MM.1S (cell line): ENCODE data around the gene AMOTL2.

Source experiments
- DNase-seq: peaks from one replicate; pipeline ENCODE4 v3.0.0-alpha.2; 2015
- H2AFZ ChIP-seq: fragments of 300-600 bp; sonication (generic); 2 replicates; pipeline ENCODE4 v1.6.0; 2016; ENCODE audit warnings: antibody characterized with exemption, low read length
- H3F3A ChIP-seq: fragments of 300-600 bp; sonication (generic); 2 replicates; pipeline ENCODE4 v1.6.1; 2016; ENCODE audit warnings: mild to moderate bottlenecking, antibody characterized with exemption, low read length, moderate library complexity, mixed read lengths; ENCODE audit not compliant: insufficient read depth
- H3K27ac ChIP-seq: fragments of 300-600 bp; sonication (generic); 2 replicates; pipeline ENCODE4 v1.5.1; 2016; ENCODE audit warnings: mild to moderate bottlenecking, low read length
- H3K27me3 ChIP-seq: fragments of 300-600 bp; sonication (generic); replicated peaks from 2 replicates; pipeline ENCODE4 v1.6.0; 2016; ENCODE audit warnings: low read length; ENCODE audit not compliant: insufficient read depth
- H3K36me3 ChIP-seq: fragments of 300-600 bp; sonication (generic); replicated peaks from 2 replicates; pipeline ENCODE4 v1.6.1; 2016; ENCODE audit warnings: mild to moderate bottlenecking, low read length, mixed read lengths; ENCODE audit not compliant: insufficient read depth
- H3K4me1 ChIP-seq: fragments of 300-600 bp; sonication (generic); 2 replicates; pipeline ENCODE4 v1.6.1; 2016; ENCODE audit warnings: low read length, mixed read lengths
- H3K4me2 ChIP-seq: fragments of 300-600 bp; sonication (generic); 2 replicates; pipeline ENCODE4 v1.6.0; 2016; ENCODE audit warnings: low read depth, low read length
- H3K4me3 ChIP-seq: fragments of 300-600 bp; sonication (generic); 2 replicates; pipeline ENCODE4 v1.5.1; 2016; ENCODE audit warnings: low read length, mixed read lengths
- H3K79me2 ChIP-seq: fragments of 300-600 bp; sonication (generic); 2 replicates; pipeline ENCODE4 v1.6.1; 2016; ENCODE audit warnings: mixed run types, low read length, mixed read lengths
- H3K9ac ChIP-seq: fragments of 300-600 bp; sonication (generic); 2 replicates; pipeline ENCODE4 v1.6.1; 2016; ENCODE audit warnings: low read length, mixed read lengths
- H3K9me2 ChIP-seq: fragments of 300-600 bp; sonication (generic); replicated peaks from 2 replicates; pipeline ENCODE4 v1.6.1; 2016; ENCODE audit warnings: mild to moderate bottlenecking, low read length, mixed read lengths; ENCODE audit not compliant: insufficient read depth
- H3K9me3 ChIP-seq: fragments of 300-600 bp; sonication (generic); replicated peaks from 2 replicates; pipeline ENCODE4 v1.6.1; 2016; ENCODE audit warnings: mild to moderate bottlenecking, low read length, mixed read lengths; ENCODE audit not compliant: insufficient read depth
- H4K20me1 ChIP-seq: fragments of 300-600 bp; sonication (generic); 2 replicates; pipeline ENCODE4 v1.6.1; 2016; ENCODE audit warnings: mild to moderate bottlenecking, low read length, moderate library complexity, mixed read lengths; ENCODE audit not compliant: insufficient read depth
- CTCF ChIP-seq: fragments of 300-600 bp; sonication (generic); IDR thresholded peaks from 2 replicates; pipeline ENCODE4 v1.5.1; 2016; ENCODE audit warnings: antibody characterized with exemption, low read length, mixed read lengths
- EZH2 ChIP-seq: fragments of 300-600 bp; sonication (generic); optimal IDR thresholded peaks from 2 replicates; pipeline ENCODE3; 2017; ENCODE audit warnings: low read depth, mild to moderate bottlenecking, antibody characterized with exemption, low read length, mixed read lengths
- EZH2phosphoT487 ChIP-seq: fragments of 300-600 bp; sonication (generic); IDR thresholded peaks from 2 replicates; pipeline ENCODE4 v1.6.1; 2018; ENCODE audit warnings: antibody characterized with exemption, low read length

AMOTL2 gene

GRCh38 chr3:134367869-134368750 is 6.1 kb downstream of the AMOTL2 start:
- Histone ChIP-seq H3K79me2 (no peaks in the 10 kb centered on the region), H3K4me1 (peaks cover 17% of the 10 kb centered on the region), H4K20me1 (no peaks in the 10 kb centered on the region), H2AFZ (no peak overlapping the region), H3K9ac (no peak overlapping the region), H3K27me3 (peaks cover 2% of the 10 kb centered on the region; the same call in 1 of the 2 replicates), H3K9me3 (no peaks in the 10 kb centered on the region), H3F3A (0 out of 2 replicates have a peak, but pooled peaks cover 3% of the 10 kb centered on the region), H3K4me3 (no peak overlapping the region), H3K4me2 (no peak overlapping the region), H3K27ac (no peak overlapping the region), H3K36me3 (no peaks in the 10 kb centered on the region), H3K9me2 (no peaks in the 10 kb centered on the region)
- DNase-seq = no peak
- TF ChIP-seq CTCF (no peak), EZH2 (no peak), EZH2phosphoT487 (no peak)

DNA sequence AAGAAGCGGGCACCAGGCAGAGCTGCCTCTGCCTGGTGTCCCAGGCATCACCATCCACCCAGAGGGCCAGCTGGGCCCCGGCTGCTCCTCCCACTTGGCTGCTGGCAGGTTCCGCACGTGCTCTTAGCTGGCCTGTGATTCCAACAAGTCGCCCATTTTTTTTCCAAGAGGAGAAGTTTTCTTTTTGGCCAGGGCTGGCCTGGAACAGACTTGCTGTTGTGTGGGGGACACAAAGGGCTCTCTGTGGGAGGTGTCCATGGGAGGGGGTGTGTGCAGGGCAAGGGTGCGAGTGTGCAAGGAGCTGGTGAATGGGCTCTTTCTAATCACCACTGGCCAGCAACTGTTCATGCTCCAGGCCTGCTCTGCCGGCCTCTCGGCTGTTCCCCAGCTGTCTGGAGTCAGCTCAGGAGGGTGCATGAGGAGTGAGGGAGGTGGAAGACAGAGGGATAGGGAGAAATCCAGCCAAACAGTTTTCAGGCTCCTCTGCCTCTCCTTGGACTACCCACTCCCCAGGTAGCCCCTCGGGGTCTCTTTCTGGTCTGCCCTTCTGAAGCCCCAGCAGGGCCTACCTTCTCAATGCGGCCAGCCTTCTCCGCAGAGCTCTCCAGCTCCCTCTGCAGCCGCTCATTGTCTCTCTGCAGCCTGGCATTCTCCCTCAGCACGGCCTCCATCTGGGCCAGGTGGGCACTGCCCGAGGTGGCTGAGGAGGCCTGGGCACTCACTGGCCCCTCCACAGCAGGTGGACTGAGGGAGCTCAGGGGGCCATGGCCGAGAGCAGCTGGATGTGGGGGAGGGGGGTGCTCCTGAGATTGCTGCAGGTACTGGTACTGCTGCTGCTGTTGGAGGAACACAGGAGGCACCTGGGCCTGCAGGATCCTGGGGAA is 7.1 kb downstream of the AMOTL2 start:
- Histone ChIP-seq H2AFZ (no peak overlapping the region), H3K27ac (no peak overlapping the region), H3F3A (0 out of 2 replicates have a peak, but pooled peaks cover 3% of the 10 kb centered on the region), H4K20me1 (no peaks in the 10 kb centered on the region), H3K9me3 (no peaks in the 10 kb centered on the region), H3K36me3 (no peaks in the 10 kb centered on the region), H3K4me3 (no peak overlapping the region), H3K4me1 (peaks cover 17% of the 10 kb centered on the region), H3K9me2 (no peaks in the 10 kb centered on the region), H3K79me2 (no peaks in the 10 kb centered on the region), H3K9ac (no peak overlapping the region), H3K27me3 (no peaks in the 10 kb centered on the region), H3K4me2 (no peak overlapping the region)
- TF ChIP-seq CTCF = no peak
- TF ChIP-seq EZH2 = no peak
- no peak for TF ChIP-seq EZH2phosphoT487
- DNase-seq = no peak

DNA sequence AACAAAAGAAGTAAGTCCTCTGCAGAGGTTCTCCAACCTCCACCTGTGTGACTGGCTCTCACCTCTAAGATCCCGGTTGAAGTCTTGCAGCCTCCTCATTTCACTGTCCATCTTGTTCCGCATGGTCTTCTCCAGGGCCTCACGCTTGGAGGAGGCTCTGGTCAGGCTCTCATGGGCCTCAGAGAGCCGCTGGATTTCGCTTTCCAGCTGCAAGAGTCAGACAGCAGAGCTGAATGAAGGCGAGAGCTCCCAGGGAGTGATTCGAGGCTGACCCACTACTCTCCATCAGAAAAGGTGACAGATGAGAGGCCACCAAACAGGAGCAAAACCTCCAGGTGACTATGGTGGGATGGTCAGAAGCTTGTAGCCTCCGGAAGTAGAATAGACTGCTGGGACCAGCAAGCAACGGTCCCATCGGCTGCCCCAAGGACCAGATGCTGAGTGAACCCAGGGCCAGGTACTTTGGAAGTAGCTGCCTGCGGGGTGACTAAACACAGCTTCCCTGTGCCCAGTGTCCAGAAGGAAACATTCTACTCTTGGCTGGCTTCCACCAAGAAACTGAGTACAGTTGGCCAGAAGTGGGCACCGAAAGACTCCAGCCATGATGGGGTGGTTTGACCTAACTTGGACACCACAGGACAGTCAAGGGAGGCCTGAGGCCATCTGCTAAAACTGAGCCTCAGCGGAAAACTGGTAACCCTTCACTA is 7.9 kb downstream of the AMOTL2 start:
- Histone ChIP-seq H3K9ac (no peak overlapping the region), H3K9me3 (no peaks in the 10 kb centered on the region), H4K20me1 (no peaks in the 10 kb centered on the region), H3K4me2 (no peak overlapping the region), H3K27me3 (no peaks in the 10 kb centered on the region), H3K4me3 (no peak overlapping the region), H3K36me3 (no peaks in the 10 kb centered on the region), H3K27ac (no peak overlapping the region), H3K9me2 (no peaks in the 10 kb centered on the region), H3F3A (0 out of 2 replicates have a peak, but pooled peaks cover 3% of the 10 kb centered on the region), H3K4me1 (peaks cover 17% of the 10 kb centered on the region), H2AFZ (no peak overlapping the region), H3K79me2 (no peaks in the 10 kb centered on the region)
- TF ChIP-seq EZH2phosphoT487 = no peak
- no peak for TF ChIP-seq CTCF
- no peak for TF ChIP-seq EZH2
- DNase-seq = no peak
